ENCODE results near the gene SAMMSON.
A peak's percentile ranks its signal among the peaks of the same experiment; 100 is the strongest.

The SAMMSON gene

DNA sequence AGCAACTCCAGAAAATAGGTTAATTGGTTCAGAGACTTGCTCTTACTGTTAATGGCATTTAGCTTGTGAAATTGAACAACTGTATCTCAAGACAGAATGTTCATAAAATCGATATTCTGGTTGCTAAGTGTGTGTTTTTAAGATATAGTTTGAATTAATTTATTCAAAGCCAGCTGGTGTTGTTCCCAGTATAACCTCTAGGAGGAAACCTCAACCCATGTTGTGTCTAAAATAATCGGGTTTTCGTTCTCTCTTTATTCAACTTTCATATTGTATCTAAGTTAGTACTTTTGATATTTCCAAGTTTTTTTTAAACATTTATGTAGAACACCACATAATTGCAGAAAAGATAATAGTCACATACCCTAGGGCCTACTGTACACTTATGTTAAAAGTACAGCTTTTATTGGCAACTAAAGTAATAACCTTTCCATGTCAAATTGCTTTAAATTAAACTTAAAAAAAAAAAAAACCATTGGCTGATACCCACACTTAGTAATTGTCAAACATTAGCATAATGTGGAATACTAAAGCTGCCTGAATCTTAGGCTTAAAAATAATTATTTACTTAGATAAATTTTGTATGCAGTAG lies 90.9 kb downstream of the SAMMSON start:
- no peak for DNase-seq (ENCODE audit: low read depth, low spot score)

DNA sequence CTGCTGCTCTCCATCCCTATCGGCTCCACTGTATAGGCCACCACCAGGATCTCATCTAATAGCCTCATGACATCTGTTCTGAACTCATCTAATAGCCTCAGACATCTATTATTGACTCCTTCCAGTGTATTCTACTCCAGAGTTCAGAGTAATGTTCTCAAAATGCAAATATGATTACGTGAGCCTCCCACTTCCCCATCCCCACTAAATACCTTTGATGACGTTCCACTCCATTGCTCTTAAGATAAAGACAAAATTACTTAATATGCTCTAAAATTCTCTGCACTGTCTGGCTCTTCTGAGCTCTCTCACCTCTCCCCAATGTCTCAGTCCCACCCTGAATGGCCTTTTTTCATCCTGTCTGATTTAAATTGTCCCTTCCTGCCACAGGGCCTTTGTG lies 94.7 kb downstream of the SAMMSON start:
- DNase-seq (ENCODE audit: low read depth, low spot score) = no peak

DNA sequence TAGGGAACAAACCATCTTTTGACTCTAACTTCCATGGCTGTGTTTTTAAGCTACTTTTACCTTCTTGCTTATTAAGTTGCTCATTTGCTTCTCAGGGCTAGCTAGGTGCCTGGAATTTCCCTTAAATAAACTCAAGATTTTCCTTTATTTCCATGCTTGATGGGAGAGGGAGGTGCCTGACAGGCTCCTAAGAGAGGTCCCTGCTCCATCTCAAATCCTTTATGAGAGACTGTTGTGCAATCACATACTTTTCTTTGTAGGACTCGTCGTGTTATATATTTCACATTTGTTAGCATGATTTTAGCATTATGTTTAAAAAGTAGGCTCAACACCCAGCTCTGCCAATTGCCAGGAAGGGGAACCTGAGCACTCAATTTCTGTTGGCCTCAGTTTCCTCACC lies 95.7 kb downstream of the SAMMSON start:
- no peak for DNase-seq (ENCODE audit: low read depth, low spot score)

DNA sequence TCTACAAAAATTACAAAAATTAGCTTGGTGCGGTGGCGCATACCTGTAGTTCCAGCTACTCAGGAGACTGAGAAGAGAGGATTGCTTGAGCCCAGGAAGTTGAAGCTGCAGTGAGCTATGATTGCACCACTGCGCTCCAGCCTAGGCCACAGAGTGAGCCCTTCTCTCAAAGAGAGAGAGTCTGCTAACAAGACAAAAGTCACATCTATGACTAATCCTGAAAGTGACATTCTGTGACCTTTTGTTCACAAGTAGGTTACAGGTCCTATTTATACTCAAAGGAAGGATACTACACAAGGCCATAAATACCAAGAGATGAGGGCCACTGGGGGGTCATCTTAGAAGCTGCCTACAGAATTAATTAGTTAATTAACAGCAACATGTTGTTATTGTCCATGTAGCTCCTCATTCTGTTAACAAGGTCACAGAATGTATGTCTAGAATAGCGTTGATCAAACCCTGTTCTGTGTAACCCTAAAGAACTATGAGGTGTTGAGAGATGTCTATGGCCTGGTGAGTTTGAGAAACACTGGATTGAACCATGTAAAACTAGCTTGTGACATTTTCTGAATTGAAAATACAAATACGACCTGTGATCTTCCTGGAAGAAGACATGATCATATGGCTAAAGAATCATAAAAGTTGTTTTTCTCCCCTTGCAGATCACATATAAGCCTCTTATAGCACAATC lies 97.0 kb downstream of the SAMMSON start:
- DNase-seq (ENCODE audit: low read depth, low spot score) = no peak

GRCh38 chr3:70097084-70097483 lies 97.6 kb downstream of the SAMMSON start:
- DNase-seq (ENCODE audit: low read depth, low spot score) = no peak

- DNase-seq (ENCODE audit: low read depth, low spot score) = peak; percentile 45
Observed at GRCh38 chr3:70108072-70108471, 108.5 kb downstream of the SAMMSON start.

- DNase-seq (ENCODE audit: low read depth, low spot score) = no peak
Observed at GRCh38 chr3:70108546-70108945, 109.0 kb downstream of the SAMMSON start.

DNA sequence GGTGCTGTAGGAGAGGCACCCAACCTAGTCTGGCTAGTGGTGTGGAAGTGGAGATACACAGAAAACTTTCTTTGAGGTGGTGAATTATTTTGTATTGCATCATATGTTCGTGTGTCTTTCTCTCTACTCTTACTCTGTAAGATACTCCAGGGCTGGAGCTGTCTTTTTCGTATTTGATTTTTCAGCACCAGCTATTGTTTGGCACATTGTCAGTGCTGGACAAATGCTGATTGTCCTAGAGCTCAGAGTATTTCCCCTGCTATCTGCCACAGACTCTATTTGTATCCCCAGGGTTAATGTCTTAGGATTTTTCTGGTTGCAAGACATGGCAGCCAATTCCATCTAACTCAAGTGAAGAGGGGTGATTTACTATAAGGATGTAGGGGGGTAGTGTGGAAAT lies 110.5 kb downstream of the SAMMSON start:
- DNase-seq (ENCODE audit: low read depth, low spot score) = no peak

- no peak for DNase-seq (ENCODE audit: low read depth, low spot score)
Observed at GRCh38 chr3:70111411-70111810, 111.9 kb downstream of the SAMMSON start.

GRCh38 chr3:70112751-70113150 lies 113.2 kb downstream of the SAMMSON start:
- no peak for DNase-seq (ENCODE audit: low read depth, low spot score)

- no peak for DNase-seq (ENCODE audit: low read depth, low spot score)
Observed at GRCh38 chr3:70114431-70114830, 114.9 kb downstream of the SAMMSON start.

- DNase-seq (ENCODE audit: low read depth, low spot score) = no peak
Observed at GRCh38 chr3:70119879-70120278, 120.3 kb downstream of the SAMMSON start.

Measured in ELF-1 (cell line).